ENCODE results near the gene TRIM40. TPM values are rescaled to one million over a fixed set of nuclear protein-coding genes. Genes with fewer than 3 reads are reported as not detected.

Gene TRIM40
- total RNA-seq, 4 donors from 2014 or later: 0.40 to 14.8 (median 7.0) TPM

- Histone ChIP-seq H3K4me1 (peaks cover 0 to 19% (median 10%) of the 10 kb centered on the region in 4 donors), H3K36me3 (no peaks in the 10 kb centered on the region), H3K27me3 (peaks cover 6% of the 10 kb centered on the region), H3K4me3 (no peak overlapping the region), H3K9me3 (no peaks in the 10 kb centered on the region), H3K27ac (no peak overlapping the region)
- 71 to 77% methylated on average over 5 to 7 of the region's 7 CpGs for WGBS, 2 donors (ENCODE audit: low coverage in 1 of 2)
- no peak for DNase-seq
- in situ Hi-C loops (cut with MboI; ENCODE audit: low pct_ligation_motif_present in 1 of 4, low pct_unique_long_range_greater_than_20kb in 1 of 4, low sequenced_read_pairs in 3 of 4) (no loop called here), intact Hi-C loops (cut with DNase I; ENCODE audit: low total_unique reads) (no loop called here)
- TF ChIP-seq EP300 (IDR thresholded peaks at IDR 0.05; ENCODE audit: low read depth): no peak
- TF ChIP-seq POLR2AphosphoS5 (IDR thresholded peaks at IDR 0.05): no peak
- TF ChIP-seq CTCF (IDR thresholded peaks at IDR 0.05): no peak
- TF ChIP-seq POLR2A (IDR thresholded peaks at IDR 0.05): no peak
These were observed 14.1 kb downstream of the TRIM40 start for GRCh38 chr6:30149858-30150550.

GRCh38 chr6:30150671-30151395, 14.9 kb downstream of the TRIM40 start:
- H3K4me3 ChIP-seq: no peak overlapping the region
- H3K27me3 ChIP-seq: peaks cover under 1% of the 10 kb centered on the region
- peaks cover 0 to 27% (median 17%) of the 10 kb centered on the region in 4 donors for H3K4me1 ChIP-seq
- no peaks in the 10 kb centered on the region for H3K36me3 ChIP-seq
- H3K9me3 ChIP-seq: no peaks in the 10 kb centered on the region
- no peak overlapping the region for H3K27ac ChIP-seq
- no peak for DNase-seq
- intact Hi-C loops (cut with DNase I; ENCODE audit: low total_unique reads): no loop called here
- in situ Hi-C loops (cut with MboI; ENCODE audit: low pct_ligation_motif_present in 1 of 4, low pct_unique_long_range_greater_than_20kb in 1 of 4, low sequenced_read_pairs in 3 of 4): no loop called here
- no peak for TF ChIP-seq POLR2A (IDR thresholded peaks at IDR 0.05)
- TF ChIP-seq EP300 (IDR thresholded peaks at IDR 0.05; ENCODE audit: low read depth): no peak
- no peak for TF ChIP-seq CTCF (IDR thresholded peaks at IDR 0.05)
- TF ChIP-seq POLR2AphosphoS5 (IDR thresholded peaks at IDR 0.05): no peak
- WGBS, 2 donors (ENCODE audit: low coverage in 1 of 2): 83 to 88% methylated on average over 3 to 10 of the region's 10 CpGs

- no peak for TF ChIP-seq EP300 (IDR thresholded peaks at IDR 0.05; ENCODE audit: low read depth)
- no peak for TF ChIP-seq POLR2AphosphoS5 (IDR thresholded peaks at IDR 0.05)
- no peak for TF ChIP-seq CTCF (IDR thresholded peaks at IDR 0.05)
- TF ChIP-seq POLR2A (IDR thresholded peaks at IDR 0.05): no peak
- Histone ChIP-seq H3K36me3 (no peaks in the 10 kb centered on the region), H3K9me3 (no peaks in the 10 kb centered on the region), H3K27me3 (no peaks in the 10 kb centered on the region), H3K4me1 (peaks cover 0 to 32% (median 23%) of the 10 kb centered on the region in 4 donors), H3K4me3 (no peak overlapping the region), H3K27ac (no peak overlapping the region)
- no peak for DNase-seq
- intact Hi-C loops (cut with DNase I; ENCODE audit: low total_unique reads): no loop called here
- WGBS, 2 donors (ENCODE audit: low coverage in 1 of 2): 52 to 73% methylated on average over 3 of the region's 3 CpGs
- in situ Hi-C loops (cut with MboI; ENCODE audit: low pct_ligation_motif_present in 1 of 4, low pct_unique_long_range_greater_than_20kb in 1 of 4, low sequenced_read_pairs in 3 of 4): no loop called here
These were observed 15.6 kb downstream of the TRIM40 start for GRCh38 chr6:30151580-30151979.

- H3K36me3 ChIP-seq: no peaks in the 10 kb centered on the region
- 39 to 49% methylated on average over 4 of the region's 4 CpGs for WGBS, 2 donors (ENCODE audit: low coverage in 1 of 2)
- intact Hi-C loops (cut with DNase I; ENCODE audit: low total_unique reads) (no loop called here), in situ Hi-C loops (cut with MboI; ENCODE audit: low pct_ligation_motif_present in 1 of 4, low pct_unique_long_range_greater_than_20kb in 1 of 4, low sequenced_read_pairs in 3 of 4) (no loop called here)
- peaks cover 0 to 38% (median 28%) of the 10 kb centered on the region in 4 donors for H3K4me1 ChIP-seq
- no peaks in the 10 kb centered on the region for H3K27me3 ChIP-seq
- DNase-seq: no peak
- H3K4me3 ChIP-seq: no peak overlapping the region
- no peak overlapping the region for H3K27ac ChIP-seq
- H3K9me3 ChIP-seq: no peaks in the 10 kb centered on the region
- TF ChIP-seq POLR2AphosphoS5 (IDR thresholded peaks at IDR 0.05): no peak
- TF ChIP-seq EP300 (IDR thresholded peaks at IDR 0.05; ENCODE audit: low read depth): no peak
- TF ChIP-seq CTCF (IDR thresholded peaks at IDR 0.05): no peak
- TF ChIP-seq POLR2A (IDR thresholded peaks at IDR 0.05): no peak
These were observed 16.2 kb downstream of the TRIM40 start for GRCh38 chr6:30152016-30152673.
